Fibroblast of skin of scalp (primary cell): ENCODE measurements around the gene MGMT.

Source experiments
- DNase-seq: peaks from one replicate; pipeline ENCODE4 v3.0.0-alpha.2; 2013

The MGMT gene

DNA sequence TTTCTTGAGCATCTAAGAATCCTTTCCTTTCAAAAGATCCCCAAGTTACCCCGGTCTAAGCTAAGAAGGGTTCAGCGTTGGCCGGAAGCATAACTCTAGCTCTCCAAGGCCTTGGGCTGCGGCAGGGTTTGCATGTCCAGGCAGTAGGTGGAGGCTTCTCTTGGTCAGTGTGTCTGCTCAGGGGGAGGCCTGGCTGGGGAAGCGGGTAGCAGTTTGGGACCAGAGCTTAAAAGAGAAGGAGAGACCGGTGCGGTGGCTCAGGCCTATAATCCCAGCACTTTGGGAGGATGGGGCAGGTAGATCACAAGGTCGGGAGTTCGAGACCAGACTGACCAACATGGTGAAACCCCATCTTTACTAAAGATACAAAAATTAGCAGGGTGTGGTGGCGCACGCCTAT lies 226.3 kb downstream of the MGMT start:
- DNase-seq = no peak

DNA sequence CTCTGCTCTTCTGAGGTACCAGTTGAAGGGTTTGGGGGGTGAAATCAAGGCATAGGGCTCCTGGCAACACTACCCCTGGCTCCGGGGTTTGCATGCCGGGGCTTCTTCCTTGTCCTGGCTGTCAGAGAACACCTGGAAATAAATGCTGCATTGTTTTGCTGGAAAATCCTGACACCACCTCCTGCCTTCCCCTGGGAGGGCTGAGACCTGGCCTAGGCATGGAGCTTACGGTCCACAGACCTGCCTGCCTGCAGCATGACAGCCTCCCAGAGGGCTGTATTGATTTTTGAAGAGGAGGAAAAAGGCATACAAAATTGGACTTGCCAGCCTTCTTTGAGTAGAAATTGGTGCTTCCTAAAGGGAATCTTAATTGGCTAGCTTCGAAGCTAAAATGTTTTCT lies 227.1 kb downstream of the MGMT start:
- no peak for DNase-seq

DNA sequence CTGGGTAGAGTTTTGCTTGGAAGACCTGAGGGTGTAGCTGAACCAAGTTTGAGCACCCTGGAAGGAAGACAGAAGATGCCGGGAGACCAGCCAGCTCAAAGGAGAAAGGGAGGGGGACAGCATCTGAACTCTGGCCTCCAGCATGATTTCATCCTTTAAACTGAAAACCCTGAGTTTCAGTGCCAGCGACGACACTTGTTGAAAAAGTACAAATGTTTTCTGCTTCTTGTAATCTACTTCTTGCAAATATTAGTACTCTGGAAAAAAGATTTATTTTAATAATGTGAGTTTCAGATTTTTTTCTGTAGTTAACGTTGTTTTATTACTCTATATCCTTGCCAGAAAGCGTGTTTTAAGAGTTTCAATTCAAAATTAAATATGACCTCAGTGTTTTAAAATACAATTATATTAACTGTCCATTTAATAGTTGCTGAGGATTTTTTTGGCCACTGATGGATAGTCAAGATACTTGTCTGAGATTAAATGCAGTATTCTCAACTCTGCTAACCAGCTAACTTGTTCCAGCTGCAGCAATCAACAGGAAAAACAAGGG lies 227.7 kb downstream of the MGMT start:
- no peak for DNase-seq

DNA sequence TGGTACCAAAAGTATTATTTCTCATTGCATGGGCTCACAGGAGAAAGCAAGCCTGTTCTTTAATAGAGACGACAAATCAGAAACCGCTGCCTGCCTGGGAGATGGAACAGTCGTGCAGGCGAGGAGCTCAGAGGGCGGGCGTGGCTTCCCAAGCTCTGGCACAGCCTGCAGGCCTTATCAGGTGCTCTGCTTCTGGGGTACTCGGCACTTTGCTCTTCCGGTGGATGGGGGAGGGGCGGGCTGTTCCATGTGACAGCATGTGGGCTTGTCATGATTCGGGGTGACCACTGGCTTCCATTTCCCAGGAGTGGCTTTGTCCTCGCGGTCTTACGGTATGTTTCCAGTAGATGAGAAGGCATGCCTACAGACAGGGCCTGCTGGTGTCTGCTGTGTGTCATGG lies 228.6 kb downstream of the MGMT start:
- no peak for DNase-seq

DNA sequence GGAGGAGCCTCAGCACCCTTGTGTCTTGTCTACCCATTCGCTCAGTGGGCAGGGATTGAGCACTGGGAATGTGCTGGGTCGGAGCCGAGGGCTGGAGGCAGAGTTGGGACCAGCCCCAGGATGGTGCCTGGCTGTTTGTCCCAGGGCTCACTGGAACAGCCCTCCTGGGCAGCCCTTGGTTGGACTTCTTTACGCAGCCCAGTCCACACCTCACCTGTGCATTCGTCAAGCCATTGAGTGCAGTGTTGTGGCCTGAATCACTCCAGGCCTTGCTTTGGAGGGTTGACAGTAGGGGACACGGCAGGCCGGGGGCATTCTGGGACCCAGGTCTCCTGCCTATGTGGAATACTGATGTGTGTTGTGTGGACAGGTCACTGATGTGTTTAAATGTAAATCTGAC lies 229.6 kb downstream of the MGMT start:
- no peak for DNase-seq

DNA sequence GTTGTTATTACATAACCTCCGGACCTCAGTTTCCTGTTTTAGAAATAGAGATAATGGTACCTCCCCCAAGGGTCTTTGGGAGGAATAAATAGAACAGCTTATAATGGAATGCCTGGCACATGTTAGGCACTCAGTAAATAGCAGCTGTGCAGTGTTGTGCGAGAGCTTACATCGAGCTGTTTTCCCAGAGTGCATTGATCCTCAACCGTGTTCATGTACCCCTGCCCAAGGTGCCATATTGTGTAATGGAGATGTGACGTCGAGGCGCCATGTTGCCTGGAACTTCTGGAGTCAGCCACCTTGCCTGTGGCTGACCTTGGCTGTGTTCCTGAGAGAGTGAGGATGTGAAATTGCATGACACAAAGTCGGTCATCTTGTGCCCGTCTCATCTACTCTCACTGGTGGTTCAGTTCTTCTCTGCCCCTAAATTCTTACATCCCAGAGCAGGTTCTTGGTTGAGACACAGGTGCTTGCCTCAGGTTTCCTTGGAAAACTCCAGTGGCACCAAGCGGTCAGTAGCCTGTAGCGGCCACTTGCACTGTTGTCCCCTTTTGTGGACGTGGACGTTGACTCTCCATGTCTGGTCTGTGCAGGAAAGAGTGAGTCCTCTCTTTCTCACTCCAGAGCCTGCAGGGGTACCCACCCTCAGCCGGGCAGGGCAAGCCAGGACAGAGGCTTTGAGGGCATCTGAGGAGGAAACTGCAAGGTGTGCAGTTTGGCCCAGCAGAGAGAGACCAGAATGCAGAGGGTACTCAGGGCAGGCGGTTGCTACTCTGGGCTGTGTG lies 230.6 kb downstream of the MGMT start:
- no peak for DNase-seq

DNA sequence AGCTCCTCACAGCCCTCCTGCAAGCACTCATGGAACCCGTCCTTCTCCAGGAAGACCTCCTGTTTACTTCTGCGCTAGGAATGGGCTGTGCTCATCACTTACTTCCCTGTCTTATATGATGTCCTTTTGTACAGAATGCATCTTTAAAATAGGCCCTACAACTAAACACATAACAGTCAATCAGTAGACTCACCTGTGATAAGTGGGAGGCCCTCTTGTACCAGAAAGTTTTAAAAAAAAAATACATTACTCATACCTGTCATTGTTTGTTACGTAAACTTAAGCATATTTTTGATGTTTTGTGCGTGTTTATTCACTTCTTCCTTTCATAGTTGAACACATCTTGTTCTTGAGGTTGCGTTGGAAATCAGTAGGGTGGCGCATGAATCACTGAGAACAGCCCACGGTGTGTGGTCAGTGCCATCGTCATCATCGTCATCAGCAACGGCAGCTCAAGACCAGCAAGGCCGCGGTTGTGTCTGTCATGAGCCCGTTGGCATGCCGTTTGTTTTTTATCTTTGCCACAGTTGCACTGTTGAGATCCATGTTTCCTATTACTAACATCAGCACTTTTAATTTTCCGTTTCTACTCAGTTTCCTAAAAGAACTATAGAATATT lies 232.8 kb downstream of the MGMT start:
- no peak for DNase-seq

DNA sequence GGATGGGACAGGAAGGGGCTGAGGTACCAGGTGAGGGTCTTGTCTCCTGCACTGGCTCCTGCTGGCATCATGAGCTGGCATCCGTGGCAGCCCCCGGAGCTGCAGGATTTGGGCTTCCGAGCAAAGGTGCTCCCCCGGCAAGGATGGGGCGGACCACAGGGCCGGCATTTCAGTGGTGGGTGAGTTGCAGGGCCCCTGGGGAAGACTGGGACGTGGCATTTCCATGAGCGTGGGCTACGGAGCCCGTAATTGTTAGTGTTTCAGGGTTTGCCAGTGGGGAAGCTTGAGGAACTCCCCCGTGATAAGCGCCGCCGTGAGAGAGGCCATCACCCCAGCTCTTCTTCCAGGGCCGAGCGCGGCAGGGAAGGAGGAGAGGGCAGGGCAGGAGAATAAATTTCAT lies 235.6 kb downstream of the MGMT start:
- no peak for DNase-seq

DNA sequence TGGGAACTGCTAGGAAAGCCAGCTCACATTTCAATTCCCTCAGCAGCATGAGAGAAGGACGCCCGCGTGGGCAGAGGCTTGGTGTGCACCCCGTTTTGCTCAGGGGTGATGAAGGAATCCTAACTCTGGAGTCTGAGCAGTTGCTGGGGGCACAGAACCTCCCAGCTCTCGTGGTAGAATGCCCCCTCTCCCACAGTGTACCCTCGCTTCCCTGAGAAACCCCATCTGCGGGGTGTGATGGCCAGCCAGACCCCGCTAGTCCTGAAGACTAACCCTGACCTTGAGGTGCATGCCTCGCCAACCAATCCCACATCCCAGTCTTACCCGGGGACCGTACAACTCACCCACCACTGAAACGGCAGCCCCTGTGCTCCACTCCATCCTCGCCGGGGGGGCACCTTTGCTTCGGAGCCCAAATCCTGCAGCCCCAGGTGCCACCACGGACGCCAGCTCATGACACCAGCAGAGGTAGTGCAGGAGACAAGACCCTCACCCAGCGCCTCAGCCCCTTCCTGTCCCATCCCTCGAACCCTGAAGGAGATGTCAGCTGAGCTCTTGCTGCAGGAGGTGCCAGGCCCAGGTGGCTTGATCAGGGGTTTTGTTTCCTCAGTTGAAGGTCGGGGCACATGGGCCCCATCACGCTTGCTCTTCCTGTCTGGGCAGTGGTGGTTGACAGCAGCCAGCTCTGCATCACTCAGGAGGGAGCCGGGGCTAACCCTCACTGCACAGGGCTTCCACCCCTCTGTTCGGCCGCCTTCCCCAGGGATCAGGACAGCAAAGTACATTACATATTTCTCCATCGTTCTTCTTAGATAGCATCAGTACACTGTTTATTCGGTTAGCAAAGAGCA lies 236.5 kb downstream of the MGMT start:
- no peak for DNase-seq

DNA sequence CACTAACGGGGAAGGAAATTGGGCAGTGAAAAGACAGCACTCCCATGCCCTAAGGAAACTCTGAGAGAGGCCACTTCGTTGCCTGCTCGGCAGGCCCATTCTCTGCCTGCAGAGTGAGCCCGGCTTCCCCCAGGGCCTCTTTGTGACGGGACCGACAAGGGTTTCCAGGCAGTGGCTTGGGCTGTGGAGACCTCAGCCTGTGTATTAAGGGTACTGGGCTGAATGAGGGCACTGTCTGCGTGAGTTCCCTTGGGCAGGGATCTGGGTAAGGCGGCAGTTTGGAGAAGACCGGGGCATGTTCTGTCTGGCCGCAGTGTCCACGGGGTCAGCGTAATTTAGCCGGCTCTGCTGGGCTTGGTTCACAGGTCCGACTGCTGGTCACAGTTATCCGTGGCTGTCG lies 237.2 kb downstream of the MGMT start:
- DNase-seq = no peak

DNA sequence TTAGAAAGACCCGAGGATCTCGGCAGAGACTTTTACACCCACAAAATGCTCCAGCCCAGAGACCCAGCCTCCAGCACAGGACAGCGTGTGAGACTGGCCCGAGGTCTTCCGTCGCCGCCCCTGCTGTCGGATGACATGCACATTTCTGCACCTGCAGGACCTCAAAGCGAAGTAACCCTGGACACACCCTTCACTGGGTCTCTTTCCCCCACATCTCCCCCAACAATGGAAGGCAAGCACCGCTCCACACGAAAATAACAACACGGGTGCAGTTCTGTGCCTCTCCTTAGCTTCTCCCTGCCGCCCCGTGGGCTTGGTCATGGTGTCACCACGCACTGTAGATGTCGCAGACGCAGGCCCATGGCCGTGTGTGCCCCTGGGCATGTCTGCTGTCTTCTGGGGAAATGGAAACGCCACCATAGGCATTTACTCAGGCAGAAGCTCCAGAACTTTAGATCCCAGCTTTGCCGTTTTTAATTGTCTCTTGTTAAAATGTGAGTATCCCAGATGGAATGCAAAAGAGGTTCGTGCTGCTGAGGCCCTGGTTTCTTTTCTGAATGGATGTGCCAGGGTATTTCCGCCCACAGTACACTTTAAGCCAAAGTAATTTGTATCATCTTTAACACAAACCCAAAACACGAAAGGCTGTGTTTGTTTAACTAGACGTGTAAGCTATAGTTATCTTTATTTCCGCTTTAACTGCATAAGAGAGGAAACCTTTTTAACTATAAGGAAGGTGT lies 237.9 kb downstream of the MGMT start:
- DNase-seq = peak; percentile 17

DNA sequence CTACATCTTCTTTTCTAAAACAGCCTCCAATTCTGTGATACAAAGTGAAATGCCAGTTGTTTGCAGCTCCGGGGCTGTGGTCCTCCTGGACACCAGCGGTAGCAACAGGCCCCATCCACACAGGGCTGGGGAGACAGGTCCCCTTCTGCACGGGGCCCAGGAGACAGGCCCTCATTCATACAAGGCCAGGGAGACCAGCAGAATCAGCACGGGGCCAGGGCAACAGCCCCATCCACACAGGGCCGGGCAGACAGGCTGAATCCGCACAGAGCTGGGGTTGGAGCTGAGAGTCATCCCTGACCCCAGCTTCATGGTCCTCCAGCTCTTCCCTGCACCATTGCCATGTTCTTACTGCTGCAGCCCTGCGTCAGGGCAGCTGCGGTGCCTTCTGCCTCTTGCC lies 238.6 kb downstream of the MGMT start:
- DNase-seq = no peak

DNA sequence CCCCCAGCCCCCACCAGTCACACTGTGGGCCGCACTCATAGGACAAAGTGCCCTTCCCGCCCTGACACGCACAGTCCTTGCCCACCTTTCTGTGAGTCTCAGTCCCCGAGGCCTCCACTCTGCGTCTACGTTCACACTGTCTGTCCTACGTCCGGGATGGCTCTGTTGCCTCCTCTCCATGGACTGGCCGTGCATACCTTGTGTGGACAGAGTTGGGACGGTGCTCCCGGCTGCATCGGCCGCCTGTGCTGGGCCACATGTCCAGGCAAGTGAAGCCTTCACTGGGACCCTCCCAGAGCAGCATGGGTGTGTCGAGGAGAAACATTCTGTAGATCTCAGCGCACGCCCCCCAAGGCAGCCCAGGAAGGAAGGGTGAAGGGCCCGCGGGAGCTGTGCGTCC lies 239.0 kb downstream of the MGMT start:
- no peak for DNase-seq

DNA sequence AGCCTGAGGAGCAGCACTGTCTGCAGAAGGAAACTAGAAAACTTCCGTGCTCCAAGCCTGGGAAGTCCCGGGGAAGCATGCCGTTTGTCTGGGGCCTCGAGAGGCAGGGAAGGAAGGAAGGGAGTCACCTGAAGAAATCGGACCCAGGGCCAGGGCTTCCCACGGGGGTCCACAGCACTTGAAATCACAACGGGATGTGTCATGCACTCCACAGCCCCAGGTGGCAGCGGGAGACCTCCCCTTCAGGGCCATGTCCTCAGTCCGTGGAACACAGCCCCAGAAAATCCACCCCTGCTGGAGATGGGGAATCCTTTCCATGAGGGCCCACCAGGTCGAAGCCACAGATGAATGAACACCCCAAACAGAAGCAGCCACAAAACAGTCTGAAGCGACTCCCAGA lies 239.5 kb downstream of the MGMT start:
- DNase-seq = no peak

DNA sequence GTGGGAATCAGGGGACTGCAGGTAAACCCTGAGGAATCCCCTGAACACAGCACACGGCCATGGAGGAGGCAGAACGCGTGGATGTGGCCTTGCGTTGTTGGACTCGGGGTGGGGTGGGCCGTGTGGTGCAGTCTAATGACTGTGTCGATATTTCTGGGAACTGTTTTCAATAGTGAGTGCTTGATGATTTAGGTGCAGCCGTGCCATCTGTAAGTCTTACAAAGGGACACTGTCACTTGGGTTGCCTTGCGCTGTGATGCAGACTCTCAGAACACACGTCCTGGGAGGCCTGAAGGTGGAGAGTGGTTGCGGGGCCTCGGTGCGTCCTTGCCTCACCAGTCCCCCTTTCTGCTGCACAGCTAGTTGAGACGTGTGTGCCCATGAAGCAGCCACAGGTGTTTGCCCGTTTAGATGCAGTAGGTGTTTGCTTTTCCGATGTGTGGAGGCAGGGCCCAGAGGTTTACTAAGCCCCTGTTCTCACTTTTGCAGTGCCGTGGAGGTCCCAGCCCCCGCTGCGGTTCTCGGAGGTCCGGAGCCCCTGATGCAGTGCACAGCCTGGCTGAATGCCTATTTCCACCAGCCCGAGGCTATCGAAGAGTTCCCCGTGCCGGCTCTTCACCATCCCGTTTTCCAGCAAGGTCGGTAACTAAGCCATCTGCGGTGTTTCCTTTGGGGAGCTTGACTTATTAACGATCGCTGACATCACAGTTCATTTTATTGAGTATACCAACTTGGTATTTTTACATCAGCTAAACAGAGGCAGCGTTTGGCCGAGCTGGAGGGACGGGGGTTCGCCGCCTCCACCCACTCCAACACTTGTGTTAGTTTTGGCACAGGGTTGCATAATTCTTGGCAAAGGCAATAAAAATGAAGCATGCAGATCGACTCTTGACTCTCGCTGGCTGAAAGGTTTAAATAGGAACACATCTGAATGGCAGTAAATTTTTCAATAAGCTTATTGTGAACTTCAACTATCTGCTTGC lies 240.7 kb downstream of the MGMT start:
- DNase-seq = peak; percentile 27

DNA sequence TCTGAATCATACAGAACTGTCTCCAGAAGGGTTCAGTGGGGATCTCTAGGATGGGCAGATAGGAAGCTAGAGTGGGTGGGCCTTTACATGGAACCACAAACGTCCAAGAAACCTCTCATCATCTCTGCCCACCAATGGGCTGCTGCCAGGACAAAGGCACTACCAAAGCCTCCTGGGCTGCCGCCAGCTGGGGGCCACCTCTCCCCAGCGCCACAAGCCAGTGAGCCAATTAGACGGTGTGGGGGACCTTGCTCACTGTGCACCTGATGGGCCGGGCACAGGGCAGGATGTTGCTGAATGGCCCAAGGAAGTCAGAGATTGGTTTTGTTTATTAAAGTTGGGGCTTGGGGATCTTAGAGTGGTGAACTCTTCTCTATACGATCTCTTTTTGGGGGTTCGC lies 242.1 kb downstream of the MGMT start:
- no peak for DNase-seq

DNA sequence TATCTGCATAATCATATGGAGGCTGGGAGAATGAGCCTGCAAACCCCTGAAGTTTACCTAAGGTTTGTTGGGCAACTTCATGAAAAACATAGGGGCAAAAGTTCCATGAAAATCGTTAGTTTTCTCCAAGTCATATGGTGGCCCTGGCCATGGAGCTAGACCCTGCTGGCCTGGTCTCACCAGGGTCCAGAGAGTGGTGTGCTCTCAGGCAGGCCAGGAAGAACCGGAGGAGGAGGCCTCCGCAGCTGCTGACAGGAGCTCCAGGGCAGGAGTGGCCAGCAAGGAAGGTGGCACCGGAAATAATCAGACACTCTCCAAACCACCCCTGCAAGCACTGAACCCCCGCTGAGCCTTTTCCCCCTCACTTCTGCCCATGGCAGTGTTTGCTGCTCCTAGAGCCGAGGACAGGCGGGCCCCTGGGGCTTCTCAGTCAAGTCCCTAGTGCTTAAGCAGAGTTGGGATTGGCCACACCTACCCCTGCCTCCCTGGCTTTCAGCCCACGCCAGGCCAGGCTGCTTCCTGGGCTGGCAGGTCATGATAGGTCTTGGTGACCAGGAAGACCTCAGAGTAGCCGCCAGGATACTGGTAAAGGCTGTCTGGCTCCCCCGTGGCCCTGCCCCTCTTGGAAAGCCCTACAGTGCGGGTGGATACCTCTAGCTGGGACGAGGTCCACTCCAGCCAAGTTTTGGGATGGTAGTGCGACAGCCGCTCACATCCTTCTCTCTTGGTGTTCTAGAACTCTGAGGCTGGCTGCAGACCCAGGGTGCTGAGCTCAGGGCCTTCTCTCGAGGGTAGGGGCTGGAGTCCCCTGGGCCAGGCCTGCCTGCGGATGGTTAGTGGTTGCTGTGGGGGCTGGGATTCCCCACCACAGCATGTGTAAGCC lies 242.8 kb downstream of the MGMT start:
- DNase-seq = no peak

DNA sequence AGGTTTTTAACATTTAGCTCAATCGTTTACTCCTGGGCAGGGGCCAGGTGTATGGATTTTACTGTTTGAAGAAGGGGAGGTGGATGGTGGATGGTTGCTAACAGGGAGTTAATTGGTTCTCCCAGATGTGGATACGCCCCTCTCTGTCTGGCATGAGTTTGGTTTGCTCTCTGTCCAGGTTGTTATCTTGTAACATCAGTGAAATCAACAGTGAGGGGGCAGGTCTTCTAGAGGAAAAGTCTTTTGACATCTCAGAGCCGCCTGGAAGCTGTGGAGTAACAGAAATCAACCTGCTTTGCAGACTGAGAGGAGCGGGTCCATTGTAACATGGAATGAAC lies 243.4 kb downstream of the MGMT start:
- no peak for DNase-seq

DNA sequence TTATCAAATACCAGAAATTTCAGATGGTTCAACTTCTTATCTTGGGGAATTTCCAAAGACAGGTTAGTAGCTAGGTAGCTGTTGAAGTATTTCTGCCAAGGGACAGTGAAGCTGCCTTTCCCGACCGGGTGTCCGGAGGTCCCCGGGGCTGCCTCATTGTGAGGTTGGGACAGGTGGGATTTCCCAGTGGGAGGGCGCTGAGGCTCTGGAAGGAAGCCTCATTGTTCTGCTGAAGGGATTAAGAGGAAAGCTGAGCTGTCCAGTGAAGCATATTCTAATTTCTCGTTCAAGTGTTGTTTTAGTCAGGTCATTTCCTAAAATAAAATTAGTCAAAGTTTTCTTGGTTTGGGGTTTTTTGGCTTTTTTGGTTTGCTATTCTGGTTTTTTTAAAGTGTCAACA lies 244.2 kb downstream of the MGMT start:
- no peak for DNase-seq

DNA sequence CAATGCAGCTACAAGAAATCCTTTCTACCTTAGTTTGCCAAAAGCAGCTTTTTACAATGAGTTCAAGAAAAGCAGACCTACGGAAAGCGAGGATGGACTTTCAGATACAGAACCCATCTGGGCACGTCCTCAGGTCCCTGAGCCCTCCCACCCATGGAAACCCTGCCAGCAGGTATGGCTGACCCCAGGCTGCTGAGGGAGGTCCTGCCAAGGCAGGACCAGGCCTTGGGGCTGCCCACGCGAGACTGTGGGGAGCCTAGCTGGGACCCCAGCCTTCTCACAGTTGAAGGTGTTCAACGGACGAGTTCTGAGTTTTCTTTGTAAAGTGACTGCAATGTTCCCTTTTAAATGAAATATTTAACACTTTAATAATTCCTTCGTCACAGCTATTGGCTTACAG lies 245.0 kb downstream of the MGMT start:
- no peak for DNase-seq
